Liver (tissue), 9 donors: Measurements from ENCODE around the gene CCER1. TPM values are rescaled to one million over a fixed set of nuclear protein-coding genes. Genes with fewer than 3 reads are reported as not detected.

Experiments
- DNase-seq: peaks from one replicate; pipeline ENCODE4 v3.0.0-alpha.2; 2017; ENCODE audit warnings: low spot score
- H3K27ac ChIP-seq, 2 donors: one replicate each; pipeline ENCODE4 v1.7.0; 2013; ENCODE audit warnings: inconsistent platforms in 2 of 2, low read length in 2 of 2, control low read depth in 1 of 2, low read depth in 1 of 2, mild to moderate bottlenecking in 1 of 2
- H3K27me3 ChIP-seq, 4 donors: one replicate each; pipeline versions ENCODE4 v1.6.1 to v1.7.0; 2013; ENCODE audit warnings: low read length in 3 of 4, inconsistent platforms in 1 of 4, mild to moderate bottlenecking in 1 of 4, moderate library complexity in 1 of 4; ENCODE audit not compliant: control insufficient read depth in 4 of 4, insufficient read depth in 4 of 4
- H3K36me3 ChIP-seq, 4 donors: one replicate each; pipeline versions ENCODE4 v1.6.1 to v1.7.0; 2013; ENCODE audit warnings: low read length in 3 of 4, mild to moderate bottlenecking in 3 of 4, low read depth in 1 of 4, moderate library complexity in 1 of 4; ENCODE audit not compliant: control insufficient read depth in 4 of 4, insufficient read depth in 3 of 4
- H3K4me1 ChIP-seq, 4 donors: one replicate each; pipeline versions ENCODE4 v1.6.1 to v1.7.0; 2013; ENCODE audit warnings: low read length in 3 of 4, mild to moderate bottlenecking in 3 of 4, moderate library complexity in 1 of 4; ENCODE audit not compliant: control insufficient read depth in 4 of 4, insufficient read depth in 4 of 4
- H3K4me3 ChIP-seq, 3 donors: one replicate each; pipeline versions ENCODE4 v1.6.1 to v1.7.0; 2013; ENCODE audit warnings: low read length in 3 of 3, control low read depth in 1 of 3, low read depth in 1 of 3, mild to moderate bottlenecking in 1 of 3
- H3K9ac ChIP-seq, 2 donors: one replicate each; pipeline ENCODE4 v1.7.0; 2013; ENCODE audit warnings: low read length in 2 of 2, mild to moderate bottlenecking in 2 of 2, moderate library complexity in 2 of 2, control low read depth in 1 of 2, low read depth in 1 of 2
- H3K9me3 ChIP-seq, 4 donors: one replicate each; pipeline versions ENCODE4 v1.6.1 to v1.7.0; 2013; ENCODE audit warnings: low read length in 3 of 4; ENCODE audit not compliant: control insufficient read depth in 4 of 4
- FOXA1 ChIP-seq: IDR thresholded peaks from 2 replicates; pipeline ENCODE4 v1.6.1; 2016; ENCODE audit warnings: antibody characterized with exemption
- FOXA2 ChIP-seq: IDR thresholded peaks from 2 replicates; pipeline ENCODE4 v1.6.1; 2016; ENCODE audit warnings: antibody characterized with exemption
- GABPA ChIP-seq, 2 donors: IDR thresholded peaks in 1 of 2; conservative IDR thresholded peaks in 1 of 2; 2 replicates each; pipeline ENCODE4 v1.6.1; 2016; ENCODE audit warnings: antibody characterized with exemption in 2 of 2, mild to moderate bottlenecking in 1 of 2, moderate library complexity in 1 of 2
- HNF4A ChIP-seq, 2 donors: conservative IDR thresholded peaks; 2 replicates each; pipeline ENCODE4 v1.6.1; 2016; ENCODE audit warnings: antibody characterized with exemption in 2 of 2, mild to moderate bottlenecking in 2 of 2
- HNF4G ChIP-seq: IDR thresholded peaks from 2 replicates; pipeline ENCODE4 v1.6.1; 2016; ENCODE audit warnings: antibody characterized with exemption
- JUND ChIP-seq, 2 donors: IDR thresholded peaks; 2 replicates each; pipeline ENCODE4 v1.6.1; 2016; ENCODE audit warnings: antibody characterized with exemption in 2 of 2
- RAD21 ChIP-seq, 2 donors: IDR thresholded peaks; 2 replicates each; pipeline ENCODE4 v1.6.1; 2016; ENCODE audit warnings: antibody characterized with exemption in 2 of 2, mild to moderate bottlenecking in 2 of 2
- RXRA ChIP-seq, 2 donors: IDR thresholded peaks; 2 replicates each; pipeline ENCODE4 v1.6.1; 2017 to 2018; ENCODE audit warnings: antibody characterized with exemption in 2 of 2, mild to moderate bottlenecking in 1 of 2
- SP1 ChIP-seq: IDR thresholded peaks from 2 replicates; pipeline ENCODE4 v1.6.1; 2018; ENCODE audit warnings: antibody characterized with exemption, mild to moderate bottlenecking
- TAF1 ChIP-seq: conservative IDR thresholded peaks from 2 replicates; pipeline ENCODE4 v1.6.1; 2016; ENCODE audit warnings: antibody characterized with exemption, mild to moderate bottlenecking
- YY1 ChIP-seq: IDR thresholded peaks from 2 replicates; pipeline ENCODE4 v1.6.1; 2016; ENCODE audit warnings: antibody characterized with exemption, mild to moderate bottlenecking
- WGBS: extraction: QIAGEN DNeasy Blood & Tissue Kit; methylation state at CpG from one replicate; pipeline ENCODE4 v1.1.7; 2013; 5-methylcytosine and 5-hydroxymethylcytosine counted together
- polyA plus RNA-seq, 2 donors: library from polyadenylated mRNA; stranded (reverse) in 1 of 2; unstranded in 1 of 2; fragments of 200-250 nt in 1 of 2; fragments of >200 nt in 1 of 2; fragmentation: Nextera tagmentation in 1 of 2; extraction: Ambion mirVana in 1 of 2; gene quantifications; one replicate each; pipeline versions ENCODE4 v1.2.1 to v1.2.3, GENCODE V29; 2013 to 2015
- total RNA-seq, 2 donors: library from RNA; depleted of rRNA; stranded (reverse); fragments of >200 nt; gene quantifications; one replicate each; pipeline ENCODE4 v1.2.3, GENCODE V29; 2014
- TF ChIP-seq, protein P1 (sequence below): IDR thresholded peaks from 2 replicates; pipeline ENCODE4 v1.6.1; 2016; ENCODE audit warnings: antibody characterized with exemption
- TF ChIP-seq, protein P2 (sequence below): IDR thresholded peaks from 2 replicates; pipeline ENCODE4 v1.6.1; 2016; ENCODE audit warnings: antibody characterized with exemption
- TF ChIP-seq, protein P3 (sequence below): IDR thresholded peaks from 2 replicates; pipeline ENCODE4 v1.6.1; 2016; ENCODE audit warnings: antibody characterized with exemption, mild to moderate bottlenecking
- TF ChIP-seq, protein P4 (sequence below): fragments of 150-350 bp; IDR thresholded peaks from 2 replicates; pipeline ENCODE4 v1.5.1; 2017; ENCODE audit warnings: improper control_type of control experiment, low read depth, low read length; ENCODE audit not compliant: missing input control
- donor health status: healthy.
- donor health status: healthy.
- donor health status: healthy.
- donor health status: healthy.
- donor health status: healthy.

Gene CCER1
- total and polyA plus RNA-seq, 4 donors, result not detected

DNA sequence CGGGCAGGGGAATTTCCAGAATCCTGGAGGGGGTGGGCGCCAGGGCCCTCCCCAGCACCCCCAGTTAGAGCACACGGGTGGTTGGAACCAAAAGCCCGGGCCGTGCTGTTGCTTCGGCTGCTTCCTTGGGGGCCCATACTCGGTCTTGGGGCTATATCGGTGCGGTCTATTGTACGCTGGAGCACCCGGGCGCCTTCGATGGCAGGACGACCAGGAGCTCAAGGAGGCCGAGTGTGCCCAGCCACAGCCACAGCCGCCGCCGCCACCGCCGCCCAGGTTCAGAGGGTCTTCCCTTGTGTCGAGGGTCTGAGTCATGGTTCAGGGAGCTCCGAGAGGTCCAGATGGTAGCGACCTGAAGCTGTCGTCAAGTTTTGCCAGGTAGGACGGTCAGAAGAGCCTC lies 548 bp downstream of the CCER1 start:
- Histone ChIP-seq H3K36me3 (no peaks in the 10 kb centered on the region), H3K9me3 (no peaks in the 10 kb centered on the region), H3K4me3 (no peak overlapping the region), H3K27ac (no peak overlapping the region), H3K27me3 (no peaks in the 10 kb centered on the region), H3K9ac (no peak overlapping the region), H3K4me1 (no peaks in the 10 kb centered on the region)
- 98% methylated on average over 25 of the region's 25 CpGs for WGBS
- TF ChIP-seq FOXA1, result no peak
- no peak for TF ChIP-seq RXRA (IDR thresholded peaks at IDR 0.05)
- no peak for TF ChIP-seq JUND (IDR thresholded peaks at IDR 0.05)
- no peak for TF ChIP-seq FOXA2
- TF ChIP-seq HNF4A (conservative IDR thresholded peaks at IDR 0.05), result no peak
- TF ChIP-seq, protein P1, sequence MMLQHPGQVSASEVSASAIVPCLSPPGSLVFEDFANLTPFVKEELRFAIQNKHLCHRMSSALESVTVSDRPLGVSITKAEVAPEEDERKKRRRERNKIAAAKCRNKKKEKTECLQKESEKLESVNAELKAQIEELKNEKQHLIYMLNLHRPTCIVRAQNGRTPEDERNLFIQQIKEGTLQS, result no peak
- TF ChIP-seq, protein P2, sequence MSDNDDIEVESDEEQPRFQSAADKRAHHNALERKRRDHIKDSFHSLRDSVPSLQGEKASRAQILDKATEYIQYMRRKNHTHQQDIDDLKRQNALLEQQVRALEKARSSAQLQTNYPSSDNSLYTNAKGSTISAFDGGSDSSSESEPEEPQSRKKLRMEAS, result no peak
- TF ChIP-seq RAD21 (IDR thresholded peaks at IDR 0.05), result no peak
- TF ChIP-seq YY1, result no peak
- DNase-seq, result no peak

DNA sequence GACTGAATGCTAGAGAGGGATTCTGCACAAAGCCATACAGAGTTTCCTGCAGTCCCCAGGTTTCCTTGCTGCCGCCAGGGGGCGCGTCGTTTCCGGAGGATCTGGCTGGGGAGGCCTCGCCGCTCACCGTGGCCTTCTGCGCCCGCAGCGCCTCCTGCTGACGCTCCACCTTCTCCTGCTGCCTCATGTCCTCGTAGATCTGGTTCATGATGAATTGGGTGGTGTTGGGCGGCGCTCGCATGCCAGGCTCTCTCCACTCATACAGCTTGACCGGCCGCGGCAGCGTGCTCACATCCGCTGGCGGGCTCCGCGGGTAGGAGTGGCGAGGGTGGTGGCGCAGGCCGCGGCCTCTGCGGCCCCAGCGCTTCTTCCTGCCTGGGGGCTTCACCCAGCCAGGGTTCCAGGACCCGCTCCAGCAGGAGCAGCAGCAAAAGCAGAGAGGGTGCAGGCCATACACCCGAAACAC lies 987 bp downstream of the CCER1 start:
- 78% methylated on average over 32 of the region's 32 CpGs for WGBS
- DNase-seq, result no peak
- no peak overlapping the region for H3K9ac ChIP-seq

DNA sequence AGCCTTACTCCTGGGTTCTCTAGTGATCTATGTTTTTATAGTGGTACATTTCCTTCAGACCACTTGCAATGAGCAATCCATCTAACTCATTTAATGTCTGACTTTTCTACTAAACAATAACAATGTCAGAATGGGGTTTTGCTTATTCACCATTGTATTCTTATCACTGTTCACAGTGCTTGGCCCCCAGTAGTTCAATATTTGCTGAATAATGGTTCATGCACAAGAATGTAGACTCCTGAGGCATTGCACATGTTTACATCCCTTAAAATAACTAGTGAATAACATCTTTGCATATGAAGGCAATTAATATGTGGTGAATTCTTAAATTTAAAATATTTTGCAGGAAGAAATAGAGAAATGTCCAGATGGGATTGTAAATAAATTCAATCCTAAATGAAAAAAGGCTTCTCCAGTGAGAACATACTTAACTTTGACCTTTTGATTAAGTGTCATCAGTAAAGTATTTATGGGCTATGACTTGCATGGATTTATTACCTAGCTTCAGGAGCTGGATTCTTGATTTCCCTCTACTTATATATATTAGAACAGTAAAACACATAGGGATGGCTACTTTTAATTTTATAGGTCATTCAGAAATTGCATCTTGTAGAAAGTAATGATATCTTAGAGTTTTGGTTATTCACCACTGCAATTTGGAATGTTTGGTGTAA lies 3.4 kb downstream of the CCER1 start:
- Histone ChIP-seq H3K4me1 (no peaks in the 10 kb centered on the region), H3K9me3 (no peaks in the 10 kb centered on the region), H3K4me3 (no peak overlapping the region), H3K27ac (no peak overlapping the region), H3K27me3 (no peaks in the 10 kb centered on the region), H3K36me3 (no peaks in the 10 kb centered on the region), H3K9ac (no peak overlapping the region)
- no peak for DNase-seq
- TF ChIP-seq GABPA (IDR thresholded peaks at IDR 0.05 in 1 of 2, conservative IDR thresholded peaks at IDR 0.05 in 1 of 2) (no peak), RXRA (IDR thresholded peaks at IDR 0.05) (no peak), YY1 (no peak), JUND (IDR thresholded peaks at IDR 0.05) (no peak), TAF1 (no peak), FOXA2 (no peak)
- TF ChIP-seq, protein P3, sequence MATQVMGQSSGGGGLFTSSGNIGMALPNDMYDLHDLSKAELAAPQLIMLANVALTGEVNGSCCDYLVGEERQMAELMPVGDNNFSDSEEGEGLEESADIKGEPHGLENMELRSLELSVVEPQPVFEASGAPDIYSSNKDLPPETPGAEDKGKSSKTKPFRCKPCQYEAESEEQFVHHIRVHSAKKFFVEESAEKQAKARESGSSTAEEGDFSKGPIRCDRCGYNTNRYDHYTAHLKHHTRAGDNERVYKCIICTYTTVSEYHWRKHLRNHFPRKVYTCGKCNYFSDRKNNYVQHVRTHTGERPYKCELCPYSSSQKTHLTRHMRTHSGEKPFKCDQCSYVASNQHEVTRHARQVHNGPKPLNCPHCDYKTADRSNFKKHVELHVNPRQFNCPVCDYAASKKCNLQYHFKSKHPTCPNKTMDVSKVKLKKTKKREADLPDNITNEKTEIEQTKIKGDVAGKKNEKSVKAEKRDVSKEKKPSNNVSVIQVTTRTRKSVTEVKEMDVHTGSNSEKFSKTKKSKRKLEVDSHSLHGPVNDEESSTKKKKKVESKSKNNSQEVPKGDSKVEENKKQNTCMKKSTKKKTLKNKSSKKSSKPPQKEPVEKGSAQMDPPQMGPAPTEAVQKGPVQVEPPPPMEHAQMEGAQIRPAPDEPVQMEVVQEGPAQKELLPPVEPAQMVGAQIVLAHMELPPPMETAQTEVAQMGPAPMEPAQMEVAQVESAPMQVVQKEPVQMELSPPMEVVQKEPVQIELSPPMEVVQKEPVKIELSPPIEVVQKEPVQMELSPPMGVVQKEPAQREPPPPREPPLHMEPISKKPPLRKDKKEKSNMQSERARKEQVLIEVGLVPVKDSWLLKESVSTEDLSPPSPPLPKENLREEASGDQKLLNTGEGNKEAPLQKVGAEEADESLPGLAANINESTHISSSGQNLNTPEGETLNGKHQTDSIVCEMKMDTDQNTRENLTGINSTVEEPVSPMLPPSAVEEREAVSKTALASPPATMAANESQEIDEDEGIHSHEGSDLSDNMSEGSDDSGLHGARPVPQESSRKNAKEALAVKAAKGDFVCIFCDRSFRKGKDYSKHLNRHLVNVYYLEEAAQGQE, result no peak
- TF ChIP-seq, protein P2, result no peak

More for the DNA sequence above, 987 bp downstream of the CCER1 start:
- no peak overlapping the region for H3K27ac ChIP-seq
- H3K4me3 ChIP-seq, result no peak overlapping the region
- TF ChIP-seq JUND (IDR thresholded peaks at IDR 0.05) (no peak), SP1 (no peak), HNF4G (no peak), FOXA2 (no peak), RAD21 (IDR thresholded peaks at IDR 0.05) (peak in 1 of 2 donors; percentile 16), TAF1 (no peak), GABPA (IDR thresholded peaks at IDR 0.05 in 1 of 2, conservative IDR thresholded peaks at IDR 0.05 in 1 of 2) (no peak)
- TF ChIP-seq, protein P1, result no peak
- TF ChIP-seq, protein P4, sequence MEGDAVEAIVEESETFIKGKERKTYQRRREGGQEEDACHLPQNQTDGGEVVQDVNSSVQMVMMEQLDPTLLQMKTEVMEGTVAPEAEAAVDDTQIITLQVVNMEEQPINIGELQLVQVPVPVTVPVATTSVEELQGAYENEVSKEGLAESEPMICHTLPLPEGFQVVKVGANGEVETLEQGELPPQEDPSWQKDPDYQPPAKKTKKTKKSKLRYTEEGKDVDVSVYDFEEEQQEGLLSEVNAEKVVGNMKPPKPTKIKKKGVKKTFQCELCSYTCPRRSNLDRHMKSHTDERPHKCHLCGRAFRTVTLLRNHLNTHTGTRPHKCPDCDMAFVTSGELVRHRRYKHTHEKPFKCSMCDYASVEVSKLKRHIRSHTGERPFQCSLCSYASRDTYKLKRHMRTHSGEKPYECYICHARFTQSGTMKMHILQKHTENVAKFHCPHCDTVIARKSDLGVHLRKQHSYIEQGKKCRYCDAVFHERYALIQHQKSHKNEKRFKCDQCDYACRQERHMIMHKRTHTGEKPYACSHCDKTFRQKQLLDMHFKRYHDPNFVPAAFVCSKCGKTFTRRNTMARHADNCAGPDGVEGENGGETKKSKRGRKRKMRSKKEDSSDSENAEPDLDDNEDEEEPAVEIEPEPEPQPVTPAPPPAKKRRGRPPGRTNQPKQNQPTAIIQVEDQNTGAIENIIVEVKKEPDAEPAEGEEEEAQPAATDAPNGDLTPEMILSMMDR, result peak; percentile 19
- TF ChIP-seq, protein P2, result no peak
- no peaks in the 10 kb centered on the region for H3K9me3 ChIP-seq
- no peaks in the 10 kb centered on the region for H3K36me3 ChIP-seq
- no peaks in the 10 kb centered on the region for H3K4me1 ChIP-seq
- H3K27me3 ChIP-seq, result no peaks in the 10 kb centered on the region
